HG03097 (cell line): Measurements from ENCODE around the gene DCLK3.

ENCODE experiments used
- ATAC-seq: cut with Tn5 transposase; IDR thresholded peaks from one replicate; pipeline ENCODE4 v1.9.1; 2021; ENCODE audit not compliant: unreplicated experiment, low FRiP score

Gene DCLK3

GRCh38 chr3:36765104-36765503, 751 bp upstream of the DCLK3 start:
- no peak for ATAC-seq

DNA sequence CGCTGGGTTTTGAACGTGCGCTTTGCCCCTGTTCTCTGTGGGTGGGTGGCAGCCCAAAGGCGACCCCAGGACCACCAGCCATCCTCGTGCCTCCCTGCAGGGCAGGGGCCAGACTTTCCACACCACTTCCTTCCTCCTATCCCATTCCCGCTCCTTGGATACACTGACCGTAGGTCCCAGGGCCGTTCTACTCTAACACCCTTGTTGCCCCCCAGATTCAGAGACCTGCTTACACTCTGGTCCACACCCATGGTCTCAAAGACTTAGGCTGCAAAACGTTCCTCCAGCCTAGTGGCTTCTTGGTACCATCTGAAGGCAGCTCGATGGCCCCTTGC, 318 bp upstream of the DCLK3 start:
- ATAC-seq, result no peak

GRCh38 chr3:36762918-36763849, 1.2 kb downstream of the DCLK3 start:
- no peak for ATAC-seq

- ATAC-seq, result no peak
Measured at GRCh38 chr3:36761779-36762178, 2.6 kb downstream of the DCLK3 start.

GRCh38 chr3:36756269-36756668, 8.1 kb downstream of the DCLK3 start:
- ATAC-seq, result no peak

DNA sequence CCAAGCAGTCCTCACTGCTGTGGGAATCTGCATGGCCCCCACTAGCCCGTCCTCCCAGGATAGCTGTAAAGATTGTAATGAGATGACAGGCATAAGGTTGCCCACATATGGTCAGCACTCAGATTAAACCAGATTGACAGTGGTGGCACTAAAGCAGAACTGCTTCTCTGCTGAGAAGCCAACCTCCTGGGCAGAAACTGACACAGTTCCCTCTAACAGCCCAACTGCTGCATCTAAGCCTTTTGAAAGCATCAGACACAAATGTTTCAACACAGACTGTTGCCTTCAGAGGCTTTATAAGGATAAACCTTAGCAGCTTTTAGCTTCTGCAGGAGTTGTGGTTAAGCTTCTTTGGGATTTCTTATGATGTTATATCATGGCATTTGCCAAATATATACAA, 13.0 kb downstream of the DCLK3 start:
- no peak for ATAC-seq

- no peak for ATAC-seq
Measured at GRCh38 chr3:36750737-36751136, 13.6 kb downstream of the DCLK3 start.

- no peak for ATAC-seq
Measured at GRCh38 chr3:36744763-36745162, 19.6 kb downstream of the DCLK3 start.

DNA sequence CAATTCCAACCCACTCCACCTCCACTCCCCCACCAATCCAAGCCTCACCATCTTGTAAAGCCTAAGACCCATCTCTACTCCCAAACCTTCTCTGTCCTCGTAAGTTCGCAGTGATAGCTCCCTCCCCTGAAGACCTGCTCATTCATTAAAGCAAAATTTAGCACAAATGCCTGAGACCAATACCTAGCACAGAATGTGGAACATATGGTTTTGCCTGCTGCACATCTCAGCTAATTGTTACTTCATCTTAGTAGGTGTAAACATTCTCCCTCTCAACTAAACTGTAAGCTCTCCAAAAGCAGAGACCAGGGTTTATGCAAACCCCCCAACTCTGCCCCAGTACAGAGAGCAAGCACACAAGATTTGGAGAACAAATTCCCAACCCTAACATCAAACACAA, 20.5 kb downstream of the DCLK3 start:
- ATAC-seq, result no peak

DNA sequence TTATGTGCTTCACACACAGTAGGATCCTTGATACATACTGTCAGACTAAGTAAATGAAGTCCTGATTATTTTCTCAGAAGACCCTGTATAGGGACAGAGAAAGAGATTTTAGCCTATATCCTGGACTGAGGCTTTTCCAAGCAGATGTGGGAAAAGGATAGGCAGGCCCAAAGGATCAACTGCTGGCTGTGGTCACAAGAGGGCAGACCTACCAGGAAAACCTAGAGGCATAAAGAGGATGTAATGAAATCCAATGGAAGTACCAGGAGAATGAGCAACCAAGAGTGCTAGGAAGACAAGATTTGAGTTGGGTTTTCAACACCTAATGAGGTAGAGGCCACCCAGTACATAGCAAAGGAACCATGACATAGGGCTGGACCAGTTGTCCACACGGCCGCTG, 23.1 kb downstream of the DCLK3 start:
- ATAC-seq, result no peak

DNA sequence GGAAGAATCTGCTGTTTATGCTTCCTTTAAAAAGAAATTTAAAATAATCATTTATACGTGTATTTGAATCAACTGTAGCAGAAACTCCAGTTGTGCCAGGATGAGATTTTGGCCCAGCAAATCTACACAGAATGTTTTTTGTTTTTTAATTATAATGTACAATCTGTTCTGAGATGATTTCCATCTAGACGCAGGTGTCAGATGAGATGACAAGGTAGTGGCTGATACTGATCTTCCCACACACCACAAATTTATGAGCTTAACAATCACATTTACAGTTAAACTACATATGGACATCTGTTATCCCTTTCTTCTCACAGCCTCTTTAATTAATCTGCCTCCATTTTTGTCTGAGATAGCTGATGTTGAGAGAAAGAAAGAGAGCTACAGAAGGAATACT, 23.6 kb downstream of the DCLK3 start:
- no peak for ATAC-seq

DNA sequence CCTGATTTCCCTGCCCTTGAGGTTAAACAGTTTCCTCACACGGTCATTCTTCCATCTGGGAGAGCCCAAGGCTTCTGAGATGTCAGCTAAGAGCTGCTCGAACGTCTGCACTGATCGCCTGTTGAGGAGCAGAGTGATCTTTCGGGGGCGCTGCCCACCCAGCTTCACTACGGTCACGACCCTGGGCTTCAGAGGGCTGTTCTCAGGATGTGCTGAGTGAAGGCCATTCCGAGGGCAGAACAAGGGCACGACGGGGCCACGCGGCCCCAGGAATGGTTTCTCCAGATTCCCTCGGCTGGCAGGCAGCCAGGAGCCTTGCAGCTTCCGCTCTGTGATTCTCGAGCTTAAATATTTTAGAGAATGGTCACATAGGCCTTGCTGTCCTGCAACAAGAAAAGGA, 25.7 kb downstream of the DCLK3 start:
- ATAC-seq, result no peak

DNA sequence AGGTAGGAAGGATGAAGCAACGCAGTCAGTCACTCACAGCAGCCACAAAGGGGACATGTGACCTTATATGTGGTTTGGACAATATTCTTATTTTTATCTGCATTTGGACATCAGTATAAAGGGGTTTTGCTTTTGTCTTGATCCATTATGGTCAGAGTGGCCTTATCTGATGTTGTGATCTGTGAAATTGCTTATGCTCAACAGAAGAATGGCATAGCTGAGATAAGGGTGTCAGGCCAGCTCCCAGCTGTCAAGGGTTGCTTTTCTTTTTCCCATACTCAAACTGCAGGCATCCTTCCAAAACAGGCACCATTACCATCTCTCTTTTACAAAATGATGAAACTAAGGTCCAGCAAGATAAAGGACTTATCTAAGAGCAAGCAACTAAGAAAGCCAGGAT, 28.1 kb downstream of the DCLK3 start:
- no peak for ATAC-seq

GRCh38 chr3:36734742-36735141, 29.6 kb downstream of the DCLK3 start:
- no peak for ATAC-seq

- ATAC-seq, result no peak
Measured at GRCh38 chr3:36733723-36734122, 30.6 kb downstream of the DCLK3 start.

DNA sequence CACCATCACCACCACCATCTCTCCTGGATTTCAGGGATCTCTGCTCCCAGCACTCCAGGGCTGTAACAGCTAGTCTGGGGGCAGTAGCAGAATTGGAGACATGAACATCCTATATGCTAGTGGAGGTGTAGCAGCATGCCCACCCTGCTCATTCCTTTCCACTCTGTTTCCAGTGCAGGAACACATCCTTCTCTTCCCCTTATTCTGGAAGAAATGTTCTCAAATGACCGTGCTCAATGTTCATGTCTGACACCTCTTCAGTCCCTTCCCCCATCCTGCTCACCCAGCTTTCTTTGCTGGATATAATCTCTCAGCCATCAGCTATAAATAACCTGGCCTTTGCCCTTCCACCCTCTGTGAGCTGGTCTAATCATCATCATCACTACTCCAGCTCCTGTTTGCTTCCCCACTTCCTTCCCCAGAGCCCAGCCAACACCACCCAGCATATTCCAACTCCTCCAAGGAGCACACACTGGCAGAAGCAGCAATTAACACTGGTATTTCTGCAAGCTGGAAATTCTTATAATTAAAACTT, 31.1 kb downstream of the DCLK3 start:
- no peak for ATAC-seq

DNA sequence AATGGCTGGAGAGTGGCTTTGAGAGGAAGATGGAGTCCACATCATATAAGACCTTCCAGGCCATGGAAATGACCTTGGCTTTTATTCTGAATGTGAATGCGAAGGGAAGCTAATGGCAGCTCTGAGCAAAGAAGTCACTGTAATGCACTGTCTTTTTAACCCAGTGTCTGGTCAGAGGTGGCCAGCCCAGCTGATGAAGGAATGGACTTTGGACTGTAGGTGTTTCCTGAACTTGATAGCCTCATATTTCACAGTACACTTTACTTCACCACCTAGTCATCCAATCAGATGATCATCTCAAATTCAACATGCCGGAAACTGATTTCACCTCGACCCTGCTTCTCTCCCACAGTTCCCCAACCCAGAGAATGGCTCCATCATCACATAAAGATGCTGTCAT, 33.4 kb downstream of the DCLK3 start:
- ATAC-seq, result no peak

DNA sequence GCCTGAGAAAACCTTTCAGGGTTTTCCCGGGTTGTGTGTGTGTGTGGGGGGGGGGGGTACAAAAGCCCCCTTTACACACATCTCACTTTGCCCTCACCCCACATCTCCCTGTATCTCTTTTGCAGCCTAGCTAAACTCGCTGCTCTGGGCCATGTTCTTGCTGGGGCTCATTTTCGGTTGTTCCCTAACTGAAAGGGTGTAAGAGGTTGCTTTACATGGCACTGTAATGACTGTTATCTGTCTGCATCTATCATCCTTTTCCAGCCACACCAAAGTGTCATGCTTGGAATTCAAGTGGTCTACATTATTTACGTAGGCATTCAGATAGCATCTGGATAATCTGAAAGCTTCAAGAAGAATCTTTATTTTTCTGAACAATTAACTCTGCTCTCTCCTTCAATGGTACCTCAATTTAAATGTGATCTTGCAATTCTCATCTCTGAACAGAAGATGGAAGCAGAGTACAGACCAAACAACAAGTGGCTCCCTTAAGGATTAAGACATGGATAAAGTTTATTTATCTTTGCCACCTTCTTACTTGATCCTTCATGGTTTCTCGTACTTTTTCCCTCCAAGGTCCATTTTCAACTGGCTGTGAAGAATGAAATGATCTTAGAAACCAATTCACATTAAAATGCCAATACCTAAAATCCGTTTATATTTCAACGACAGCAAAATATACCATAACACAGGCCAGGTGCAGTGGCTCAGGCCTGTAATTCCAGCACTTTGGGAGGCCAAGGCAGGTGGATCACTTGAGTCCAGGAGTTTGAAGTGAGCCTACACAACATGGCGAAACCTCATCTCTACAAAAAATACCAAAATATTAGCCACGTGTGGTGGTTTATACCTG, 34.9 kb downstream of the DCLK3 start:
- no peak for ATAC-seq

- ATAC-seq, result no peak
Measured at GRCh38 chr3:36714343-36715086, 49.8 kb downstream of the DCLK3 start.

GRCh38 chr3:36713904-36714303, 50.4 kb downstream of the DCLK3 start:
- ATAC-seq, result no peak

DNA sequence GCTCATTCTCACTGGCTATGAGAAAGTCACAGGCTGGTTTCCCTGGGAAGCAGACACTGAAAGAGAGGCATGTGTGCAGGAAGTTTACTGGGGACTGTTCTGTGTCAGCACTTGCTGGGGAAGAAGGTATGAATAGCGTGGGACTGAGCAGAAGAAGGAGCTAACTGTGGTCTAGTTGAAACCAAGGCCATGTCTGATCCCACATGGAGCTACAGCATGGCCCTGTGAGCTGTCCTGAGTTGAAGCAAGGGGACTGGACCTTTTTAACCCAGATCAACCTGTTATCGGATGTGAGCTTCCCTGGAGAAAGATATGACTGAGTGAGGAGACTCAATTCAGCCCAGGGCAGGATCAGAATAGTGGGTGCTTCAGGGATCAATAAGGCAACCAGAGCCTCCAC, 53.7 kb downstream of the DCLK3 start:
- no peak for ATAC-seq
